Kidney epithelial cell (primary cell): ENCODE data around the gene KRT75. TPM values are rescaled to one million over a fixed set of nuclear protein-coding genes. Genes with fewer than 3 reads are reported as not detected.

Source experiments
- DNase-seq: peaks from one replicate; pipeline ENCODE4 v3.0.0-alpha.2; 2010; ENCODE audit warnings: low read depth
- H3K27me3 ChIP-seq: 2 replicates; pipeline ENCODE4 v1.6.0; 2011; ENCODE audit warnings: low read length; ENCODE audit not compliant: control insufficient read depth, insufficient read depth
- H3K36me3 ChIP-seq: 2 replicates; pipeline ENCODE4 v1.5.1; 2011; ENCODE audit warnings: low read length; ENCODE audit not compliant: control insufficient read depth, insufficient read depth
- H3K4me3 ChIP-seq: 2 replicates; pipeline ENCODE4 v1.5.1; 2011; ENCODE audit warnings: low read depth, mild to moderate bottlenecking, control low read depth, low read length
- CTCF ChIP-seq: IDR thresholded peaks from 2 replicates; pipeline ENCODE4 v1.5.1; 2011; ENCODE audit warnings: mild to moderate bottlenecking, moderate library complexity, low read length, control low read depth, inconsistent platforms; ENCODE audit not compliant: insufficient read depth, poor library complexity, severe bottlenecking
- total RNA-seq: library from RNA; depleted of rRNA; stranded (reverse); fragments of >200 nt; gene quantifications from 2 replicates; pipeline ENCODE4 v1.2.3, GENCODE V29; 2015

The KRT75 gene
- total RNA-seq, 1 donor from 2014 or later = not detected

- Histone ChIP-seq H3K27me3 (peaks cover 2% of the 10 kb centered on the region), H3K36me3 (no peaks in the 10 kb centered on the region), H3K4me3 (no peak overlapping the region)
- no peak for DNase-seq
- no peak for TF ChIP-seq CTCF
These were observed 30.7 kb upstream of the KRT75 start for GRCh38 chr12:52464897-52465296.

- TF ChIP-seq CTCF = no peak
These were observed 27.5 kb upstream of the KRT75 start for GRCh38 chr12:52461693-52462092.

GRCh38 chr12:52458861-52459260 is 24.7 kb upstream of the KRT75 start:
- DNase-seq = no peak
- Histone ChIP-seq H3K36me3 (no peaks in the 10 kb centered on the region), H3K4me3 (no peak overlapping the region), H3K27me3 (no peaks in the 10 kb centered on the region)
- no peak for TF ChIP-seq CTCF

More at GRCh38 chr12:52461693-52462092, 27.5 kb upstream of the KRT75 start:
- no peak for DNase-seq
- Histone ChIP-seq H3K4me3 (no peak overlapping the region), H3K36me3 (no peaks in the 10 kb centered on the region), H3K27me3 (peaks cover 2% of the 10 kb centered on the region)

GRCh38 chr12:52455821-52456220 is 21.6 kb upstream of the KRT75 start:
- Histone ChIP-seq H3K4me3 (no peak overlapping the region), H3K36me3 (no peaks in the 10 kb centered on the region)
- no peak for DNase-seq

GRCh38 chr12:52454411-52455201 is 20.4 kb upstream of the KRT75 start:
- no peak for DNase-seq
- Histone ChIP-seq H3K27me3 (no peaks in the 10 kb centered on the region), H3K36me3 (no peaks in the 10 kb centered on the region), H3K4me3 (no peak overlapping the region)
- no peak for TF ChIP-seq CTCF

More at GRCh38 chr12:52455821-52456220, 21.6 kb upstream of the KRT75 start:
- TF ChIP-seq CTCF = no peak
- H3K27me3 ChIP-seq = no peaks in the 10 kb centered on the region

- DNase-seq = no peak
These were observed 17.9 kb upstream of the KRT75 start, which contains the start of gene KRT6B for GRCh38 chr12:52452101-52452500. TSS of gene KRT6B (minus strand) at chr12:52452146. CDS start at chr12:52452078, 68 bp downstream.

More at GRCh38 chr12:52452101-52452500, 17.9 kb upstream of the KRT75 start, which contains the start of gene KRT6B:
- no peaks in the 10 kb centered on the region for H3K27me3 ChIP-seq
- H3K4me3 ChIP-seq = no peak within 1 kb of the TSS
- no peak for TF ChIP-seq CTCF
- no peaks in the 10 kb centered on the region for H3K36me3 ChIP-seq
